ENCODE data around the gene KPNA6.
"Not testable (repeated sequence)": the region's sequence is repeated elsewhere in the genome, so short reads cannot be mapped to it uniquely, and the experiment has no call there.

- TF ChIP-seq POLR2A (IDR thresholded peaks at IDR 0.05; ENCODE audit: low read depth, low read length); CTCF (conservative IDR thresholded peaks at IDR 0.05; ENCODE audit: low read depth, low read length); SMC3 (IDR thresholded peaks at IDR 0.05; ENCODE audit: low read depth, low read length); MXI1 (IDR thresholded peaks at IDR 0.05; ENCODE audit: borderline replicate concordance, low read depth, low read length); BHLHE40 (IDR thresholded peaks at IDR 0.05; ENCODE audit: low read depth, low read length); RFX5 (IDR thresholded peaks at IDR 0.05; ENCODE audit: low read depth, low read length); ELK1 (IDR thresholded peaks at IDR 0.05; ENCODE audit: borderline replicate concordance, low read depth, low read length); CEBPB (IDR thresholded peaks at IDR 0.05; ENCODE audit: low read depth, low read length); CHD1 (IDR thresholded peaks at IDR 0.05; ENCODE audit: low read depth, low read length); USF2 (IDR thresholded peaks at IDR 0.05; ENCODE audit: low read depth, low read length); RAD21 (IDR thresholded peaks at IDR 0.05; ENCODE audit: low read length); NFE2L2 (IDR thresholded peaks at IDR 0.05; ENCODE audit: low read depth, low read length): not testable (repeated sequence)
These were observed 21.5 kb upstream of the KPNA6 start for GRCh38 chr1:32086381-32086780.

All from IMR-90 (cell line).